Measurements from ENCODE around the gene LDLRAD4.

LDLRAD4 gene

GRCh38 chr18:13218368-13218991 lies at the start of gene LDLRAD4:
LDLRAD4 (plus strand) TSS chr18:13218760.
- Histone ChIP-seq H3K27me3 (no peaks in the 10 kb centered on the region), H3K4me1 (peaks cover 6 to 55% (median 46%) of the 10 kb centered on the region in 4 donors), H3K9me3 (no peaks in the 10 kb centered on the region), H3K4me3 (peak within 1 kb of the TSS; percentile 86 to 95), H3K36me3 (no peaks in the 10 kb centered on the region), H3K27ac (peak within 1 kb of the TSS; percentile 89)
- intact Hi-C loops (cut with DNase I; ENCODE audit: low total_unique reads), result loop anchor here (5.0 kb wide), 2 partner anchors 44 to 159 kb away; no protein-coding TSS in a partner anchor
- peak; percentile 59 to 83 for DNase-seq
- no peak for TF ChIP-seq CTCF (IDR thresholded peaks at IDR 0.05)

- no peak overlapping the region for H3K27ac ChIP-seq
- TF ChIP-seq CTCF (IDR thresholded peaks at IDR 0.05), result no peak
- no peak for DNase-seq
- no peaks in the 10 kb centered on the region for H3K27me3 ChIP-seq
- peaks cover 0 to 11% (median 0%) of the 10 kb centered on the region in 4 donors for H3K4me1 ChIP-seq
- no peaks in the 10 kb centered on the region for H3K36me3 ChIP-seq
- H3K4me3 ChIP-seq, result no peak overlapping the region
- H3K9me3 ChIP-seq, result no peaks in the 10 kb centered on the region
- intact Hi-C loops (cut with DNase I; ENCODE audit: low total_unique reads), result no loop called here
These were observed 44.9 kb upstream of the LDLRAD4 start for GRCh38 chr18:13173578-13174145.

DNA sequence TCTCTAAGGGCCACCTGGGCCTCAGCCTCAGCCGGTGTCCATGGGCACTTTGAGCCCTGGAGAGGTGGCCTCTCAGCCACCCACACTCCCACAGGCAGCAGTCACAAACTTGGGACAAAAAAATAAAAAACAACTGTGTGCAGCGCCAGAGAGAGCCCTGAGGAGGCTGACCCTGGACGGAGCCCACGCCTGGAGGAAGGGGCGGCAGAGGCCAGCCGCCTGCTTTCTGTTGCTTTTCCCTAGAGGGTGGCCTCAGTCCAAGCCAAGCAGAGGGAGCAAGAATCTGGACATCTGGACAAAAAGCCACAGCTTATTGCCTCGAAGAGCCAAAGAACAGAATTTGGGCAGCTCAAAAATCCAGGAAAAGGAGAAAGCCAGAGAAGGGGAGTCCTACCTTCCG lies 43.3 kb upstream of the LDLRAD4 start:
- Histone ChIP-seq H3K36me3 (no peaks in the 10 kb centered on the region), H3K27ac (no peak overlapping the region), H3K9me3 (no peaks in the 10 kb centered on the region), H3K4me1 (peaks cover 0 to 11% (median 0%) of the 10 kb centered on the region in 4 donors), H3K27me3 (no peaks in the 10 kb centered on the region), H3K4me3 (no peak overlapping the region)
- intact Hi-C loops (cut with DNase I; ENCODE audit: low total_unique reads), result no loop called here
- DNase-seq, result no peak
- no peak for TF ChIP-seq CTCF (IDR thresholded peaks at IDR 0.05)

- Histone ChIP-seq H3K36me3 (no peaks in the 10 kb centered on the region), H3K9me3 (no peaks in the 10 kb centered on the region), H3K4me1 (peaks cover 0 to 11% (median 0%) of the 10 kb centered on the region in 4 donors), H3K27me3 (no peaks in the 10 kb centered on the region), H3K27ac (no peak overlapping the region), H3K4me3 (no peak overlapping the region)
- intact Hi-C loops (cut with DNase I; ENCODE audit: low total_unique reads), result no loop called here
- TF ChIP-seq CTCF (IDR thresholded peaks at IDR 0.05), result no peak
- no peak for DNase-seq
These were observed 42.8 kb upstream of the LDLRAD4 start for GRCh38 chr18:13175754-13176210.

GRCh38 chr18:13176847-13177246 lies 41.7 kb upstream of the LDLRAD4 start:
- Histone ChIP-seq H3K27me3 (no peaks in the 10 kb centered on the region), H3K36me3 (no peaks in the 10 kb centered on the region), H3K4me3 (no peak overlapping the region), H3K4me1 (peaks cover 0 to 11% (median 0%) of the 10 kb centered on the region in 4 donors), H3K27ac (no peak overlapping the region), H3K9me3 (no peaks in the 10 kb centered on the region)
- intact Hi-C loops (cut with DNase I; ENCODE audit: low total_unique reads), result no loop called here
- TF ChIP-seq CTCF (IDR thresholded peaks at IDR 0.05), result no peak
- no peak for DNase-seq

Data from tibial artery (tissue), 4 donors.